Camera-type eye (tissue), 1 donor: ENCODE measurements around the gene PIGX. TPM values are rescaled to one million over a fixed set of nuclear protein-coding genes. Genes with fewer than 3 reads are reported as not detected.

ENCODE experiments used
- total RNA-seq: library from RNA; depleted of rRNA; stranded (reverse); fragments of >200 nt; gene quantifications from one replicate; pipeline ENCODE4 v1.2.3, GENCODE V29; 2014

The PIGX gene
- 42.7 TPM for total RNA-seq

DNA sequence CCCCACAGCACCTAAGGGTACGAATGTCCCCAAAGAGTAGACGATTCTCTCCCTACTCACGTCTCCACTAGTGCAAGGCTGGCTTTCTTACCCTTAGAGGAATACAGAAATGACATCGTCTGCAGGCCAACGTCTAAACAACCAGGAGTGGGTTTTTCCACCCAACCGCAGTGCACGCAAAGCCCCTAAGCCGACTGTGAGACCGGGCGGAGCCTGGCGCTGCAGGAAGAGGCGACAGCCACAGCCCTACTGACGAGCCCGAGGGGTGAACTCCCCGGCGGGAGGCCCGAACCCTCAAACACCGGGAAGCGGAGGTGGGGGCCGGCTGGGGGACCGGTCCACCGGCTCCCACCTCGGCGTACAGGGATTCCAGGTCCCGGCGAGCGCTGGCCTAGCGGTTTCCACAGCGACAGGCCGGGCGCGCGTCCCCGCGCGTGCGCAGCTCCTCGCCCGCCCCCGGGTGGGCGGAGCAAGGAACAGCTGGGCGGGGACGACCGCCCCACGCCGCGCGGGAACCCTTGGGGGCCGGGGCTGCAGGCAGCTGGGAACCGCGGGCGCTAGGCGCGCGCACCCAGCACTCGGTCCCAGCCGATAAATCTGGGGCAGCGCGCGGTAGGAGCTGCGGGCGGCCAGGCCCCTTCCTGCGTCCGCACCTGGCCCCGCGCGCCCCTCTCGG lies at the start of gene PIGX, which contains the start of gene CEP19:
Gene PIGX, plus strand, starts transcription at position 540 of the 676 bp plus-strand sequence.
Gene CEP19, minus strand, starts transcription at position 413 of the 676 bp plus-strand sequence. CDS start 3,593 bp downstream, outside the sequence.

DNA sequence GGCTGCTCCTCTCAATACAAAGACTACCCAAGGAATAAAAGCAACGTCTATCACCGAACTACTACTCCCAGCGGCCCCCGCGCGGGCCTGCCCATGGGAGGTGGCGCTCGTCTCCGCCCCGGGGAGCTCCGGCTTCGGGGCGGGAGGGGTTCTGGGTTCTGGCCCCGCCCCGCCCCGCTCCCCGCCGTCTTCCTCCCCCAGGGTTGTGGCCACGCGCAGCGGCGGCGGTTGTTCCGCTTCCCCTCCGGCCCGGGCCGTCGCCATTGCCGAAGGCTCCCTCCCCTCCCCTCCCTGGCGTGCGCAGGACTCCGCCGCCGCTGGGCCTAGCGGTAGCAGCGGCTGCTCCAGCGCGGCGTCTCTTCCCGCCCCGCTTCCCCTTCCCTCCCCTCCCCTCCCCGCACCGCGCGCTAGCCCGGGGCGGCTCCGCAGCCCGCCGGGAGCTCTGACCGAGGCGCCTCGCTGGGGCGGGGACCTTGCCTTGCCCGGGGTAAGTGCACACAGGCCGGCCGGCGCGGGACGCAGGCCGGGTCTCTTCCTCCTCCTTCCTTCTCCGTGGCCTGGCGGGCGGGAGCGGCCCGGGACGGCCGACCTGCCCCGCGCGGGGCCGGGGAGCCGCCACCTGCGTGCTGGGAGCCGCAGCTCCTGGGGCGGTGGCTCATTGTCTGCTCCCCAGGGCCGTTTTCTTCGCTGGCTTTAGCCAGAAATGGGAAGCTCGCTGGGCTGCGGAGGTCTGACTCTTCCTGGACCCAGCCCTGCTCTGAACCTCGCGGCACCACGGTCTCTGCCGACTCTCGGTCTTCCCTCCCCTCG lies 27.7 kb downstream of the PIGX start, which contains the start of gene PAK2:
Gene PAK2, plus strand, starts transcription at position 187 of the 810 bp plus-strand sequence. CDS start 42,790 bp downstream, outside the sequence.

Other genes starting within 250 kb of the PIGX start
- 16.9 TPM for gene RNF168, start 208.6 kb upstream of the PIGX start, total RNA-seq
- gene SMCO1, start 197.0 kb upstream of the PIGX start, total RNA-seq = 0.38 TPM
- 10.4 TPM for gene WDR53, start 143.8 kb upstream of the PIGX start, total RNA-seq
- gene FBXO45, start 143.7 kb upstream of the PIGX start, total RNA-seq = 25.0 TPM
- gene NRROS, start 72.7 kb upstream of the PIGX start, total RNA-seq = 4.5 TPM
- gene CEP19, start 127 bp upstream of the PIGX start, total RNA-seq = 7.4 TPM
- 59.7 TPM for gene PAK2, start 27.5 kb downstream of the PIGX start, total RNA-seq
- 76.6 TPM for gene SENP5, start 155.5 kb downstream of the PIGX start, total RNA-seq
- gene NCBP2, start 230.2 kb downstream of the PIGX start, total RNA-seq = 68.5 TPM